ENCODE data around the gene ARNT2. TPM values are rescaled to one million over a fixed set of nuclear protein-coding genes. Genes with fewer than 3 reads are reported as not detected.
"Not testable (repeated sequence)": the region's sequence is repeated elsewhere in the genome, so short reads cannot be mapped to it uniquely, and the experiment has no call there.

The ARNT2 gene
- total RNA-seq = 0.26 TPM in 1 of 2 replicates, not detected in the other

DNA sequence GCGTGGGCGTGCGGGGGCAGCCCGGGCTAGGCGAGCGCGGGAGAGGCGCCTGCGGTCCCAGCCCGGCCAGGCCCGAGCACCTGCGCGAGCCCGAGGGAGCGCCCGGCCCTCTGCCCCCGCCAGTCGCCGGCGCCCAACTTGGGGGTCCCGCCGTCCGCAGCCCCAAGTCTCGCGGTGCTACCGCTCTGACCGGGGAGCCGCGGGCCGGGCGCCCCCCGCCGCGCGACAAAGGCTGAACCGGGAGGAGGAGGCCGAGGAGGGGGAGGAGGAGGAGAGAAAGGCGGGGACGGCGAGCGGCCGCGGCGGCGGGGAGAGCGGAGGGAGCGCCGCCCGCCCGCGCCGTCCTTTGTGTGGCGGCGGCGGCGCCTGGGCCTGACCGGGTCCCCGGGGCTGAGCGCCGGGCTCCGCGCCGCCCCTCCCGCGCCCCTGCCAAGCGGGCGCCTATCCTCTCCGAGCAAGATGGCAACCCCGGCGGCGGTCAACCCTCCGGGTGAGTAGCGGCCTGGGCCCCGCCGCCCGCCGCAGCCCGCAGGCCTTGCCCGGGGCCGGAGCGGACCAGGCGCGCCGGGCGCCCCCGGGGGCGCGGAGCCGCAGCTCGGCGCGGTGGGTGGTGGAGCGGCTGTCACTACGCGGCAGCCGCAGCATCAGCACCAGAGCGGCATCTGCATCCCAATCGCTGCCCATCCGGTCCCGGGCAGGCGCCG, at the start of gene ARNT2:
Gene ARNT2 (plus strand): TSS at position 326 of the 704 bp plus-strand sequence. CDS start 134 bp downstream, at position 460.
- no peak for DNase-seq
- Mint-ChIP-seq H3K4me3 (peak within 1 kb of the TSS; percentile 22), H3K36me3 (ENCODE audit: low read depth) (no peaks in the 10 kb centered on the region), H3K27me3 (peaks cover 66% of the 10 kb centered on the region), H3K4me1 (no peaks in the 10 kb centered on the region), H3K27ac (no peak within 1 kb of the TSS), H3K9me3 (no peaks in the 10 kb centered on the region)
- intact Hi-C loops (cut with micrococcal nuclease) = no loop called here

DNA sequence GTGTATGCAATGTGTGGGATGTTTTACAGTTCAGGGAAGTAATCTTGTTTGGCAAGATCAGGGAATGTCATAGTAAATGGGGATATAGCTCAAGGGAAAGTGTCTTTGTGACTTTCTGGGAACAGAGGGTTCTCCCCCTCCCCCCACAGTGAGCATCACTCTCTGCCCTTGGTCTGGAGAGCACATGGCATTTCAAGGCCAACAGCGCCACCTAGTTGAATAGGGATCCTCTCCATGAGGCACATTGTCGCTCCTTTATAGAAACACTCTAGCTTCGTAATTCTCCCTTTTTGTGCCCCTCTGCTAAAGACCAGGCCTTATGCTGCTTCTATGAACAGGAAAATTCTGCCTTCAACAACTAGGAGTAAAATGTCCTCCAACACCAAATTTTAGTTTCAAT, 37.1 kb upstream of the ARNT2 start:
- Mint-ChIP-seq H3K27ac (no peak overlapping the region), H3K4me3 (no peak overlapping the region), H3K36me3 (ENCODE audit: low read depth) (no peaks in the 10 kb centered on the region), H3K27me3 (no peaks in the 10 kb centered on the region), H3K9me3 (peaks cover 9% of the 10 kb centered on the region), H3K4me1 (no peaks in the 10 kb centered on the region)
- no peak for DNase-seq
- intact Hi-C loops (cut with micrococcal nuclease) = no loop called here

DNA sequence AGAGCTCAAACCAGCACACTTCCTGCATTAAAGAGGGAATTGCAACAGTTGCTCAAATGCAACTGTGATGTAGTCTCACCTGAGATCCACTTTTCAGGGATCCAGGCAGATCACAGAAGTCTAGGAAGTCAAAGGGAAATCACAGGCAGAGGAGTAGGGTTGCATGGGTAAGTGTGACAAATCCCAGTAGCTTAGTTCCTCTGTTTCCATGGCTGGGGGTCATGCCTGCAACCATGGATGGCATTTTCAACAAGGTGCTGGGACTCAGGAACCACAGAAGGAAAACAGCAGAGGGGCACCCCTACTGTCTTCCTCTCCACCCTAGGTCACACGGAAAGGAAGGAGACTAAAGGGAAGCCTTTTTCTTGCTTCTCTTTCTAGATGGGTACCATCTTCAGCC, 36.5 kb upstream of the ARNT2 start:
- H3K27me3 Mint-ChIP-seq = no peaks in the 10 kb centered on the region

DNA sequence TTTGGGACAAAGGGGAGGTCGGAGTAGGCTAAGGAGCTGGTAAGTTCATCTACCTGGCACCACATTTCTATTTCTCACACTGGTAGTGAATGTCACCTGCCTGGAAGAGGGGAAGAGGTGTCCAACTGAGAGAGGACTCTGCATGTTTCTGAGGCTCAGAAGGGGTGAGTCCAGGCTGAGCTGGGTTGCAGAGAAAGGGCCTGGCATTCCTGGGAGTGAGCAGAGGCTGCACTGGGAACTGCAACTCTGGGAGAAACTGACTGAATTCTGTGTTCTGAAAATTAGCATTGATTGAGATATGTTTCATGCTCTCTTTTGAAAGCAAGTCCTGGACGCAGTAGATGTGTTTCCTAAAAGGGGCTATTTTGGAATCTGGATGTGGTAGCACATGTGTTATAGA, 32.3 kb upstream of the ARNT2 start:
- no peak overlapping the region for H3K27ac Mint-ChIP-seq
- H3K36me3 Mint-ChIP-seq (ENCODE audit: low read depth) = no peaks in the 10 kb centered on the region
- no peak overlapping the region for H3K4me3 Mint-ChIP-seq
- intact Hi-C loops (cut with micrococcal nuclease) = no loop called here
- H3K4me1 Mint-ChIP-seq = no peaks in the 10 kb centered on the region
- DNase-seq = peak; percentile 16
- H3K27me3 Mint-ChIP-seq = no peaks in the 10 kb centered on the region
- peaks cover 7% of the 10 kb centered on the region for H3K9me3 Mint-ChIP-seq

More for the DNA sequence above, 36.5 kb upstream of the ARNT2 start:
- no peak for DNase-seq
- no peaks in the 10 kb centered on the region for H3K4me1 Mint-ChIP-seq
- no peak overlapping the region for H3K4me3 Mint-ChIP-seq
- H3K9me3 Mint-ChIP-seq = peaks cover 9% of the 10 kb centered on the region
- H3K36me3 Mint-ChIP-seq (ENCODE audit: low read depth) = no peaks in the 10 kb centered on the region
- no peak overlapping the region for H3K27ac Mint-ChIP-seq
- intact Hi-C loops (cut with micrococcal nuclease) = no loop called here

DNA sequence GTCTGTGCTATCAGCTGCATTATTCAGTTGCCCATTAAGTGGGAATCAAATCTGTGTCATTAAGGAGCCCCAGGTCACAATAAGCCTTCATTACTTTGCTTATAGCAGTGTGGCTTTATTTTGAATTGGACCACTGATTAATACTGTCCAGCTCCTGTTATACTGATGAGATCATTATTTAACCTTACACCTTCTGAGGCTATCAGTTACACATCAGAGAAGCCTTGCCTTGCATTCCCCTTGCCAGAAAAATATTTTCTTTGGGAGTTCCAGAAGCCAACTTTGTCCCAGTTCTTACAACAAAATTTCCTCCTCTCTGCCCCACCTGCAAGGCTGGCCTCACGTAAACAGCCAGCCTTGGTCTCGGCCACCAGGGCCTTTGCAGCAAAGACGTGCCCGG, 29.7 kb upstream of the ARNT2 start:
- no peaks in the 10 kb centered on the region for H3K9me3 Mint-ChIP-seq
- no peaks in the 10 kb centered on the region for H3K4me1 Mint-ChIP-seq
- peaks cover 2% of the 10 kb centered on the region for H3K27me3 Mint-ChIP-seq
- intact Hi-C loops (cut with micrococcal nuclease) = no loop called here
- no peak for DNase-seq
- no peak overlapping the region for H3K27ac Mint-ChIP-seq
- no peaks in the 10 kb centered on the region for H3K36me3 Mint-ChIP-seq (ENCODE audit: low read depth)
- no peak overlapping the region for H3K4me3 Mint-ChIP-seq

DNA sequence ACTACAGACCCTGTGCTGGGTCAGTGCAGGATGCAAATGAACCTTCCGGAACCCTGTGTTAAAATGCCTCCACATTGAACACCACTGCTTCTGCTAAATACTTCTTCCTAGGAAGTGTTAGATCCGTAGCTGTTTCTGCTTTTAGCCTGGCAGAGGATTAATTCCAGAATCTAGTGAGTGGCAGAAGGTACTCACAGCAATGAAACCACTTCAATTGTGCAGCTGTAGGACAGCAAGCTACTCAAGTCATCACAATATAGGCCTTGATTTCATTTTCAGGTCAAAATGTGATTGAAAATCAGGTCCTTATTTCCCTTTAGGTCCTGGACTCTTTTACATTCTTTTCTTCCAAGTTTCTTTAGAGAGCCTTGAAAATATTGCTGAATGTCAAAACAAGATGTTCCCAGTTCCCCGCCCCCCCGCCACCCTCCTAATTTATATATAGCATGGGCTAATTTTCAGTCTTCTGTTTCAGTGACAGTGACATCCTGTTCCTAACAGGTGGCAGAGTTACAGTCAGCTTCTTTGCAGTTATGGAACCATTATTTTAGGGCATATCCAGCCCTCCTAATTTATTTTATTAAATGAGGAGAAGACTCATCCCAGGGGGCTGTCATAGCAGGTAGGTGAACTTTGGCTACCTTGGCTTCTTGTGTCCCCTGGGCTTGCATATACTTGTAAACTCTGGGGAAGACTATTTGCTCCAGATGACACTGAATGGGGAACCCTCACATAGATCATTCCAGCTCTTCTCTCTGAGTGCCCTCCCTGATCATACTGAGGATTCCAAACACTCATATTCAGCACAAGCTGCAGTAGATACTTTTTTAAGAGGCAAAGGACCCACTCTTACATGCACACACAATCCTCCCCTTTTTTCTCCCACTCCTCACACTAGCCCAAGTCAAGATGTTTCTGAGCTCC, 28.0 kb upstream of the ARNT2 start:
- H3K27ac Mint-ChIP-seq = no peak overlapping the region
- no peaks in the 10 kb centered on the region for H3K36me3 Mint-ChIP-seq (ENCODE audit: low read depth)
- no peaks in the 10 kb centered on the region for H3K4me1 Mint-ChIP-seq
- no peaks in the 10 kb centered on the region for H3K9me3 Mint-ChIP-seq
- H3K27me3 Mint-ChIP-seq = peaks cover 2% of the 10 kb centered on the region
- intact Hi-C loops (cut with micrococcal nuclease) = no loop called here
- DNase-seq = no peak
- H3K4me3 Mint-ChIP-seq = no peak overlapping the region

DNA sequence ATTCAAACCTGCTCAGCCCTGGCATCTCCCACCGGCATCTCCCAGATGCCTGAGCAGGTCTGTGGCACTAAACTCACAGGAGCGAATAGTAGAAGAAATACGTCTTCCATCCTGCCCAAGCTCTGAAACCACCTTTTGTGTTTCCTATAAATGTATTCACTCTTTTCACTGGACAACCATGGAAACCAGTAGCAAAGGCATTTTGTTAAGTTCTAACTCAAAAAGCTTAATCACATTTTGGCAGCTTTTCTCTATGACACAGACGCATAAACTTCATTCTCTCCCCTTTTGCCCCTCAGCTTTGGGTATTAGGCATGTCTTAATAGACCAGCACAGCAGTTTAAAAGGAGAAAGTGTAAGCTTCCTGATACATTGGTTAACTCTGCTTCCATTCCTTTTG, 24.5 kb upstream of the ARNT2 start:
- Mint-ChIP-seq H3K9me3 (peaks cover 4% of the 10 kb centered on the region), H3K4me3 (no peak overlapping the region)

DNA sequence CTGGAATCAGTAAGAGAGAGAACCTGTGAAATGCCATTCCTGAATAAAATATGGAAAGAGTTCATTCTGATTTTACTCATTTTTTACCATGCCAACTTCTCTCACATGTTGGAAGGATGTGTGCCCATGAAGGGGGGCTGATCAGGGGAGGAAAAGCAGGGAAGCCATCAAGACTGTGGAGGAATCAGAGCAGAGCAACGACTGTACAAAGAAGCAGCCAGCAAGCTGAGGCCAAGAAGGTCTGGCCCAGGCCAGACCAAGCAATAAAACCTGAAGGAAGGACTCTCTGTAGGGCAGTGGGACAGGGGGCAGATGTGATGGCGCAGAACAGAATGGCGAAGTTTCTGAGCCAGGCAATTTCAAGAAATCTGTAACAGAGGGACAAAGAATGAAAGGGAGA, 24.0 kb upstream of the ARNT2 start:
- Mint-ChIP-seq H3K4me3 (no peak overlapping the region), H3K4me1 (no peaks in the 10 kb centered on the region), H3K27ac (no peak overlapping the region), H3K9me3 (peaks cover 4% of the 10 kb centered on the region), H3K27me3 (peaks cover 6% of the 10 kb centered on the region), H3K36me3 (ENCODE audit: low read depth) (no peaks in the 10 kb centered on the region)
- DNase-seq = no peak
- intact Hi-C loops (cut with micrococcal nuclease) = no loop called here

More for the DNA sequence above, 24.5 kb upstream of the ARNT2 start:
- no peaks in the 10 kb centered on the region for H3K4me1 Mint-ChIP-seq
- DNase-seq = no peak
- H3K36me3 Mint-ChIP-seq (ENCODE audit: low read depth) = no peaks in the 10 kb centered on the region
- H3K27me3 Mint-ChIP-seq = peaks cover 6% of the 10 kb centered on the region
- intact Hi-C loops (cut with micrococcal nuclease) = no loop called here
- no peak overlapping the region for H3K27ac Mint-ChIP-seq

DNA sequence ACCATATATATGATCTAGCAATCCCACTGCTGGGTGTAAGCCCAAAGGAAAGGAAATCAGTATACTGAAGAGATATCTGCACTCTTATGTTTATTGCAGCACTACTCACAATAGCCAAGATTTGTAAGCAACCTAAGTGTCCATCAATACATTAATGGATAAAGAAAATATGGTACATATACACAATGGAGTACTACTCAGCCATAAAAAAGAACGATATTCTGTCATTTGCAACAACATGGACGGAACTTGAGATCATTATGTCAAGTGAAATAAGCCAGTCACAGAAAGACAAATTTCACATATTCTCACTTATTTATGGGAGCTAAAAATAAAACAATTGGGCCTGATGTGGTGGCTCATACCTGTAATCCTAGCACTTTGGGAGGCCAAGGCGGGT, 21.9 kb upstream of the ARNT2 start:
- Mint-ChIP-seq H3K4me3 (no peak overlapping the region), H3K9me3 (peaks cover 4% of the 10 kb centered on the region), H3K36me3 (ENCODE audit: low read depth) (no peaks in the 10 kb centered on the region), H3K4me1 (no peaks in the 10 kb centered on the region), H3K27me3 (peaks cover 8% of the 10 kb centered on the region), H3K27ac (no peak overlapping the region)
- intact Hi-C loops (cut with micrococcal nuclease) = no loop called here
- DNase-seq = no peak

DNA sequence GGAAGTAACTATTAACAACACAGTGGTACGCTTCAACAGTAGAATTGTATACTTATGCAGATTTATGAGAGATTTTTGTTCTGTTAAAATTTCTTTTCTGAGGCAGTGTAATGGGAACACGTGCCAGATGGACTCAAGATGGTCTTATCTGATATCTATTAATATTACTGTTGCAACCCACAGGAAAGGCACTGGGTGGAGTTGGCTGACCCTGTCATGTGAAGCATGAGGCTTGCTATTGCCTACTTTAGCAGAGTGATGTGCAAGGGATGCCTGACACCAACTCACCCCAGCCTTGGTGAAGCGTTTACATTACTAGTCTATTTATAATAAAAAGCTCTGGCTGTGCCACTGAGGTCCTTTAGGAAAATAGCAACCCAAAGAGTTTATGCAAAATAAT, 19.8 kb upstream of the ARNT2 start:
- no peak overlapping the region for H3K27ac Mint-ChIP-seq
- intact Hi-C loops (cut with micrococcal nuclease) = no loop called here
- H3K4me3 Mint-ChIP-seq = no peak overlapping the region
- no peaks in the 10 kb centered on the region for H3K4me1 Mint-ChIP-seq
- peaks cover 4% of the 10 kb centered on the region for H3K9me3 Mint-ChIP-seq
- H3K36me3 Mint-ChIP-seq (ENCODE audit: low read depth) = no peaks in the 10 kb centered on the region
- no peak for DNase-seq
- peaks cover 7% of the 10 kb centered on the region for H3K27me3 Mint-ChIP-seq

DNA sequence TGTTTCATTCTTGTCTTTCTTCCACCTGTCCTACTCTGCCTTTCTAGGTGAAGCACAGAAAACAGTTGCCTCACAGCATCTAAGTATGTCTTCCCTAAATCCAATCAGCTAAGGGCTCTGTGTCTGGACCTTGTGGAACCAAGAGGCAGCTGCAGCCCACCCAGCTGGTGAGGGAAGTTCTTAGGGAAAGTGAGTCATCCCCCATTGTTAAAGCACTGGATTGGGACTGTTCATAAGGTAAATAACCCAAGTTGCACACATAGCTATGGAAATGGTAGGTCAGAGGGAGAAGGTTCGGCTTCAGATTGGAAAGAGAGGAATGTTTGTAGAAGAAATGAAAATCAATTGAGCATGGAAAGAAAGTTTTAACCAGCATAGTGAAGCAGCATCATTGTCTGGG, 18.0 kb upstream of the ARNT2 start:
- no peak for DNase-seq
- H3K27me3 Mint-ChIP-seq = peaks cover 7% of the 10 kb centered on the region
- intact Hi-C loops (cut with micrococcal nuclease) = no loop called here
- no peaks in the 10 kb centered on the region for H3K36me3 Mint-ChIP-seq (ENCODE audit: low read depth)
- H3K4me3 Mint-ChIP-seq = no peak overlapping the region
- H3K9me3 Mint-ChIP-seq = peaks cover 4% of the 10 kb centered on the region
- H3K27ac Mint-ChIP-seq = no peak overlapping the region
- no peaks in the 10 kb centered on the region for H3K4me1 Mint-ChIP-seq

DNA sequence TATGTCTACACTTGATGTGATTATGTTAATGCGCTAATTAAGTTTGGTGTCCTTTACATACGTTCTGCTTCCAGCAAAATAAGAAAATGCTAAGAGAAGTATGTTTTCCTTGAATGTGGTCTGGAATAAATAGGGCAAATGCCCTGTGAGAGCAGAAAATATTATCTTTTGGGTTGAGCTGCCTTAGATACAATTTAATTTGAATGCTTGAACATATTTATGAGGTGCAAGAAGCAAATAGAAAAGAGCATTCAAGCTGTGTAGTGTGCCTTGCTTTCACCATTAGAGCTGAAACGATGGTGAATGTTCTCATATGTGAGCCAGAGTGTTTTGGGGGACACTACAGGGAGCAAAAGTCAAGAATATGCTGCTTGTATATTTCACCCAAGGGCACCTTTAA, 15.9 kb upstream of the ARNT2 start:
- Mint-ChIP-seq H3K9me3 (no peaks in the 10 kb centered on the region), H3K27ac (no peak overlapping the region), H3K36me3 (ENCODE audit: low read depth) (no peaks in the 10 kb centered on the region), H3K27me3 (peaks cover 6% of the 10 kb centered on the region), H3K4me3 (no peak overlapping the region), H3K4me1 (no peaks in the 10 kb centered on the region)
- intact Hi-C loops (cut with micrococcal nuclease) = no loop called here
- DNase-seq = no peak

DNA sequence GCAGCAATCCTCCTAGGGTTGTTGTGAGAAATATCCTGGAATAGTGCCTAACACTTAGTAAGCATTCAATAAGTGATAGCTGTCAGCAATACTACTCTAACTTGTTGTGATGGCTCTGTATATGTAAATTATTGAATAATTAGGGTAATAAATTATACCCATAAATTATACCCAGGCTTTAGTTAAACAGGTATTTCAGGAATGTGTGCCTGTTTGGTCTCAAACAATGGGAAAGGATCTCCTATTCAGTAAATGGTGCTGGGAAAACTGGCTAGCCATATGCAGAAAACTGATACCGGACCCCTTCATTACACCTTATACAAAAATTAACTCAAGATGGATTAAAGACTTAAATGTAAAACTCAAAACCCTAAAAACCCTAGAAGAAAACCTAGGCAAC, 14.8 kb upstream of the ARNT2 start:
- Mint-ChIP-seq H3K27me3 (peaks cover 6% of the 10 kb centered on the region), H3K27ac (no peak overlapping the region), H3K4me3 (no peak overlapping the region), H3K9me3 (no peaks in the 10 kb centered on the region), H3K36me3 (ENCODE audit: low read depth) (no peaks in the 10 kb centered on the region), H3K4me1 (no peaks in the 10 kb centered on the region)
- DNase-seq = no peak
- intact Hi-C loops (cut with micrococcal nuclease) = no loop called here

DNA sequence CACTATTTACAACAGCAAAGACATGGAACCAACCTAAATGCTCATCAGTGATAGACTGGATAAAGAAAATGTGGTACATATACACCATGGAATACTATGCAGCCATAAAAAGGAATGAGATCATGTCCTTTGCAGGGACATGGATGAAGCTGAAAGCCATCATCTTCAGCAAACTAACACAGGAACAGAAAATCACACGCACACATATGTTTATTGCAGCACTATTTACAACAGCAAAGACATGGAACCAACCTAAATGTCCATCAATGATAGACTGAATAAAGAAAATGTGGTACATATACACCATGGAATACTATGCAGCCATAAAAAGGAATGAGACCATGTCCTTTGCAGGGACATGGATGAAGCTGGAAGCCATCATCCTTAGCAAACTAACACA, 13.2 kb upstream of the ARNT2 start:
- DNase-seq; H3K9me3 Mint-ChIP-seq; H3K4me1 Mint-ChIP-seq; H3K4me3 Mint-ChIP-seq; H3K27me3 Mint-ChIP-seq; intact Hi-C loops (cut with micrococcal nuclease); H3K36me3 Mint-ChIP-seq (ENCODE audit: low read depth); H3K27ac Mint-ChIP-seq: not testable (repeated sequence)
